Stimulated activated CD8-positive, alpha-beta memory T cell treated with anti-CD3 and anti-CD28 coated beads, Interleukin-15, amount 100 ng/mL, for 24 hours (primary cell): ENCODE data around the gene TFAP2E.
"Not testable (repeated sequence)": the region's sequence is repeated elsewhere in the genome, so short reads cannot be mapped to it uniquely, and the experiment has no call there.

ENCODE experiments used
- DNase-seq: peaks from one replicate; pipeline ENCODE4 v3.0.0-alpha.2; 2020; ENCODE audit warnings: low read depth

The TFAP2E gene

GRCh38 chr1:35574125-35574654 is 1.1 kb downstream of the TFAP2E start:
- DNase-seq: no peak

DNA sequence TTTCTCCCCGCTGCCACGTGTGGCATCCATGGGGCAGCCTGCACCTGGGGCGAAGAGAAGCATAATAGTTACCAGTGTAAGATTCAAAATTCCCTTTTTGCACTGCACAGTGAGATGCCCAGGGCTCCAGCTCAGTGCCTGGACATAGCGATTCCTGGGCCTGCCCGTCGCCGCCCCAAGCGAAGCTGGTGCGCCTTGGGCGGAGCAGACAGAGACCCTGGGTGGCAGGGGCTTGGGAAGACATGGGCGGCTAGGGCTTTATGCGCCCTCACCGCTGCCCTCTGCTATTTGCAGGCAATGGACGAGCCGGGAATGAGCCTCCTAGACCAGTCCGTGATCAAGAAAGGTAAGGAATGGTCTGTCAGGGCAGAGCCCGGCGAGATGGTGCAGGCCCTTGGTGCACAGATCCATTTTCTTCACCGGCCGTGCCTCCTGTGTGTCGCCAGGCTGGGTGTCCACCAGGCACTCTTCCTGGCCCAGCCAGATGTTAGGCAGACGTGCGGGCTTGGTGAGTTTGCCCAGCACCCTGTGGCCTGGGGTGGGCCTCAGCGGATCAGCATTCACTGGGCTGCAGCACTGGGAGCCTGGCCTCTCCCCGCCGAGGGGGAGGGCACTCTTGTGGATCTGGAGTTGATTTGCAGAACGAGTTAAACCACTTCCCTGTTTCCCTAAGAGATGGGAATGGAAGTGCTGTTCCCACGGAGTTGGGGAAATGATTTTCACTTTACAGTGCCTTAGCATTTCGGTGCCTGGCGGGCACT is 1.7 kb downstream of the TFAP2E start:
- DNase-seq: no peak

GRCh38 chr1:35575416-35575958 is 2.4 kb downstream of the TFAP2E start:
- no peak for DNase-seq

- no peak for DNase-seq
These were observed 3.1 kb downstream of the TFAP2E start for GRCh38 chr1:35576061-35576765.

DNA sequence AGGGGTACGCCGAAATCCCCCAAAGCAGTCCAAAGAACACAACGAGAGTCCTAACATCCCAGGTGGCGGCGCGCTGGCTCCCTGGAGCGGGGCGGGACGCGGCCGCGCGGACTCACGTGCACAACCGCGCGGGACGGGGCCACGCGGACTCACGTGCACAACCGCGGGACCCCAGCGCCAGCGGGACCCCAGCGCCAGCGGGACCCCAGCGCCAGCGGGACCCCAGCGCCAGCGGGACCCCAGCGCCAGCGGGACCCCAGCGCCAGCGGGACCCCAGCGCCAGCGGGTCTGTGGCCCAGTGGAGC is 3.6 kb downstream of the TFAP2E start:
- not testable (repeated sequence) for DNase-seq

DNA sequence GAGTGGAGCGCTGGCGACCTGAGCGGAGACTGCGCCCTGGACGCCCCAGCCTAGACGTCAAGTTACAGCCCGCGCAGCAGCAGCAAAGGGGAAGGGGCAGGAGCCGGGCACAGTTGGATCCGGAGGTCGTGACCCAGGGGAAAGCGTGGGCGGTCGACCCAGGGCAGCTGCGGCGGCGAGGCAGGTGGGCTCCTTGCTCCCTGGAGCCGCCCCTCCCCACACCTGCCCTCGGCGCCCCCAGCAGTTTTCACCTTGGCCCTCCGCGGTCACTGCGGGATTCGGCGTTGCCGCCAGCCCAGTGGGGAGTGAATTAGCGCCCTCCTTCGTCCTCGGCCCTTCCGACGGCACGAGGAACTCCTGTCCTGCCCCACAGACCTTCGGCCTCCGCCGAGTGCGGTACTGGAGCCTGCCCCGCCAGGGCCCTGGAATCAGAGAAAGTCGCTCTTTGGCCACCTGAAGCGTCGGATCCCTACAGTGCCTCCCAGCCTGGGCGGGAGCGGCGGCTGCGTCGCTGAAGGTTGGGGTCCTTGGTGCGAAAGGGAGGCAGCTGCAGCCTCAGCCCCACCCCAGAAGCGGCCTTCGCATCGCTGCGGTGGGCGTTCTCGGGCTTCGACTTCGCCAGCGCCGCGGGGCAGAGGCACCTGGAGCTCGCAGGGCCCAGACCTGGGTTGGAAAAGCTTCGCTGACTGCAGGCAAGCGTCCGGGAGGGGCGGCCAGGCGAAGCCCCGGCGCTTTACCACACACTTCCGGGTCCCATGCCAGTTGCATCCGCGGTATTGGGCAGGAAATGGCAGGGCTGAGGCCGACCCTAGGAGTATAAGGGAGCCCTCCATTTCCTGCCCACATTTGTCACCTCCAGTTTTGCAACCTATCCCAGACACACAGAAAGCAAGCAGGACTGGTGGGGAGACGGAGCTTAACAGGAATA is 4.2 kb downstream of the TFAP2E start:
- DNase-seq: no peak

DNA sequence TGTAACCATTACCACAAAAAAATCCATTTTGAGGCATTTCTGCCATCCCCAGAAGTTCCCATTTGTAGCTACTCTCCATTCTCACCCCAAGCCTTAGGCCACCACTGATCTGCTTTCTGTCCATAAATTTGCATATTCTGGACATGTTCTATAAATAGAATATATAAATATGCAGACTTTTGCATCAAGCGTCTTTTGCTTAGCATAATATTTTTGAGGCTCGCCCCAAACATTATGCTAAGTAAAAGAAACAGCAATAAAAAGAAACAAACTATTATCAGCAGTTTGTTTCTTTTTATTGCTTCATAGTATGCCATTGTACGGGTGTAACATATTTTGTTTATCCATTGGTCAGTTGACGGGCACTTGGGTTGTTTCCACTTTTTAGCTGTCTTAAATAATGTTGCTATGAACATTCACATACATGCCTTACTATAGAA is 7.9 kb downstream of the TFAP2E start:
- DNase-seq: no peak

DNA sequence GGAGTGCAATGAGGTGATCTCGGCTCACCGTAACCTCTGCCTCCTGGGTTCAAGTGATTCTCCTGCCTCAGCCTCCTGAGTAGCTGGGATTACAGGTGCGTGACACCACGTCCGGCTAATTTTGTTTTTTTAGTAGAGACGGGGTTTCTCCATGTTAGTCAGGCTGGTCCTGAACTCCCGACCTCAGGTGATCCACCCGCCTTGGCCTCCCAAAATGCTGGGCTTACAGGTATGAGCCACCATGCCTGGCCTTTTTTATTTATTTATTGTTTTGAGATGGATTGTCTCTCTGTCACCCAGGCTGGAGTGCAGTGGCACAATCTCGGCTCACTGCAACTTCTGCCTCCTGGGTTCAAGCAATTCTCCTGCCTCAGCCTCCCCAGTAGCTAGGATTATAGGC is 8.5 kb downstream of the TFAP2E start:
- DNase-seq: not testable (repeated sequence)

- no peak for DNase-seq
These were observed 12.2 kb downstream of the TFAP2E start for GRCh38 chr1:35585281-35585680.

GRCh38 chr1:35585805-35586204 is 12.7 kb downstream of the TFAP2E start:
- not testable (repeated sequence) for DNase-seq

DNA sequence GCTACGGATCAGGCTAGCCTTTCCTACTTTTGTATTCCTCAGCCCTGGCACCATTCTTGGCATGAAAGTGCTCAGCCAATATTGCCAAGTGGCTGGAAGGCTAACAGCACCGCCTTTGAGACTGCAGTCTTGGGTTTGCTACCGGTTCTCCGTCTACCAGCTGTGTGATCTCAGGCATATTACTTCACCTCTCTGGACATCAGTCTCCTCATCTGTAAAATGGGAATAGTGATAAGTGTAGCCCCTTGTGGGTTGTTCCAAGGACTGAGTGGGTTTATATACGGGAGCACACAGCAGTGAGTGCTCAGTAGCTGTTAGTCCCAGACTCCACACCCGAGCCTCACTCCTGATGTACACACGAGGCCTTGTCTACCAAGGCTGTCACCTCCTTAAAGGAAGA is 13.7 kb downstream of the TFAP2E start:
- no peak for DNase-seq

- no peak for DNase-seq
These were observed 14.6 kb downstream of the TFAP2E start for GRCh38 chr1:35587736-35588135.

DNA sequence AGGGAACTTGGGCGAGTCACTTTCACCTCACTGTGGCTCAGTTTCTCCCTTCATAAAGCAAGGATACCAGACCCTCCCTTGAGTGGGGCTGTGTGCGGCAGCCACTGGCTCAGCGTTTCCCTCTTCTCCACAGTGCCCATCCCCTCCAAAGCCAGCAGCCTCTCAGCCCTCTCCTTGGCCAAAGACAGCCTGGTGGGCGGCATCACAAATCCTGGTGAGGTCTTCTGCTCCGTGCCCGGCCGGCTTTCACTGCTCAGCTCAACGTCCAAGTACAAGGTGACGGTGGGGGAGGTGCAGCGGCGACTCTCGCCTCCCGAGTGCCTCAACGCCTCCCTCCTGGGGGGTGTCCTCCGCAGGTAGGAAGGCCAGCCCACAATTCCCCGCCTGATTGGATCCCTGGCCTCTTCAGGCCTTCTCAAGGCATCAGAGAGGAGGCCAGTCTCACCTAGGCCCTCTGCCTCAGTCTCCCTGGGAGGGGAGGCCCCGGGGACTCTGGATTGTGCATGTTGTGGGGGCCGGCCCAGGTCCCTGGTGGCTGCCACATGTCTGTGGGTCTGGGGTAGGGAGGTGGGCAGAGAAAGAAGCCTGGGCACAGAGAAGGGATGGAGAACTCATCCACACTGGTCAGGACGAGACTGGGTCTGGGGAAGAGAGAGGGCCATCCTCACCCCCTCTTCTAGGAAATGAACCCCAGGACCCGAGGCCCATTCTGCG is 15.2 kb downstream of the TFAP2E start:
- no peak for DNase-seq

GRCh38 chr1:35589516-35590427 is 16.7 kb downstream of the TFAP2E start:
- no peak for DNase-seq

GRCh38 chr1:35590476-35591040 is 17.4 kb downstream of the TFAP2E start:
- no peak for DNase-seq

- DNase-seq: no peak
These were observed 18.1 kb downstream of the TFAP2E start for GRCh38 chr1:35591211-35591610.

DNA sequence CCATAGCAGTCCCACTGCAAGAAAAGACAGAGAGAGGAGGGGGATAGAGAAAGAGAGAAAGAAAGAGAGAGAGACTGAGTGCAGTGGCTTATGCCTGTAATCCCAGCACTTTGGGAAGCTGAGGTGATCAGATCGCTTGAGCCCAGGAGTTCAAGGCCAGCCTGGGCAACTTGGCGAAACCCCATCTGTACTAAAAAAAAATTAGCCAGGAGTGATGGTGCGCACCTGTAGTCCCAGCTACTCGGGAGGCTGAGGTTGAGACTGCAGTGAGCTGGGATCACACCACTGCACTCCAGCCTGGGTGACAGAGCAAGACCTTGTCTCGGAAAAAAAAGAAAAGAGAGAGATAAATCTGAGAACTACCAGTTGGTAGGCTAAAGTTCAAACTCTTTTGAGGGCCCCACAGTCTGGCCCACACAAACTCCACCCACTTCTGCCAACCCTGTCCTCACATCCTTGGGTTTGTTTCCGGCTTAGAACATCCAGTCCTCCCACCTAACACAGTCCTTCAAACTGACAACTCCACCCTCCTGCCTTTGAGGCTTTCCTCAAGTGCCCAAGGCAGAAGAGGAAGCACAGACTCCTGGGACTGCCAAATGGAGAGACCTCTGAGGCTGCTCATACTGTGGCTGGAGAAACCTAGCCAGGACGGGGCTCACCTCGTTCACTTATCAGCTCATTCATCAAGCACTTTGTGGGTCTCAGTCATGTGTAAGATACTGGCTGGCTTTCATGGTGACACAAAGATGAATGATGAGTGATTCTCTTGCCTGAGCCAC is 20.1 kb downstream of the TFAP2E start:
- no peak for DNase-seq

GRCh38 chr1:35594005-35594760 is 21.1 kb downstream of the TFAP2E start:
- DNase-seq: no peak
